Measurements from ENCODE around the gene PTOV1. TPM values are rescaled to one million over a fixed set of nuclear protein-coding genes. Genes with fewer than 3 reads are reported as not detected.

PTOV1 gene
- total and polyA plus RNA-seq, 2 of the 8 experiments (the other 6 are each of a cell fraction or from before 2014, with no cell fraction given), result 147 to 251 TPM

- peak overlapping the region; percentile 78 for H2BK5ac ChIP-seq (ENCODE audit: low read depth, low read length)
- H4K20me1 ChIP-seq (replicated peaks in 1 of 2; ENCODE audit: control insufficient read depth in 1 of 2, insufficient read depth in 2 of 2, low read length in 2 of 2), result peaks cover 0 to 9% of the 10 kb centered on the region in 2 experiments
- WGBS, 2 experiments (ENCODE audit: extremely low coverage in 1 of 2, insufficient coverage in 1 of 2, insufficient read length in 1 of 2, insufficient replicate concordance in 2 of 2, low coverage in 1 of 2, low lambda C conversion rate in 2 of 2, missing lambda C conversion rate in 1 of 2), result 10% methylated on average over 13 of the region's 31 CpGs; no CpG with 5 or more reads in 1 of the 2 experiments
- POLR2A ChIA-PET (ENCODE audit: partially characterized antibody), result interaction anchor here (0.8 to 4.1 kb wide), 7 partner anchors 11 to 143 kb away, joined by 3 to 26 read pairs (median 3); partner anchors contain the start of genes ADM5, BCL2L12, IRF3 and PTOV1
- CTCF ChIA-PET (ENCODE audit: partially characterized antibody), result interaction anchor here (0.7 to 1.6 kb wide), 2 partner anchors 61 to 119 kb away, joined by 3 to 4 read pairs; partner anchors contain the start of gene ADM5
- H4K8ac ChIP-seq (ENCODE audit: extremely low read depth, insufficient read depth, low read length), result no peak overlapping the region; the same call in 1 of the 2 replicates
- no peak overlapping the region for H3K14ac ChIP-seq (ENCODE audit: insufficient read length)
- no peaks in the 10 kb centered on the region for H3K9me3 ChIP-seq (ENCODE audit: insufficient read depth in 2 of 2, low read depth in 1 of 2, low read length in 1 of 2)
- H4K5ac ChIP-seq (ENCODE audit: insufficient read length, low read depth, low read length), result no peak overlapping the region
- no peak overlapping the region; the same call in 1 of the 2 replicates for H3K27ac ChIP-seq (ENCODE audit: low read depth, low read length)
- peak; percentile 65 for FAIRE-seq
- H3K36me3 ChIP-seq (ENCODE audit: control insufficient read depth in 2 of 4, insufficient read depth in 4 of 4, low read length in 3 of 4), result peaks cover 0 to 3% (median 1%) of the 10 kb centered on the region in 4 experiments; a peak in 6 of 8 replicates
- peaks cover 6 to 17% (median 12%) of the 10 kb centered on the region in 4 experiments for H3K4me1 ChIP-seq (replicated peaks in 1 of 4; ENCODE audit: control insufficient read depth in 3 of 4, insufficient read depth in 4 of 4, low read length in 3 of 4)
- H3K4ac ChIP-seq (replicated peaks; ENCODE audit: insufficient read length, low read depth, low read length), result no peak overlapping the region
- no peak overlapping the region for H4K91ac ChIP-seq (replicated peaks; ENCODE audit: insufficient read length, low read length)
- peak overlapping the region; percentile 4 for H2BK120ac ChIP-seq (replicated peaks; ENCODE audit: low read depth, low read length)
- DNase-seq (ENCODE audit: low read depth in 1 of 2, low spot score in 2 of 2), result peak; percentile 94 to 99
- no peak overlapping the region for H3K23ac ChIP-seq (ENCODE audit: insufficient read length)
- H3K18ac ChIP-seq (ENCODE audit: extremely low read depth, low read length), result peak overlapping the region; percentile 88
- peaks cover 2% of the 10 kb centered on the region; the same call in 1 of the 2 replicates for H3K23me2 ChIP-seq (ENCODE audit: low read depth, low read length)
- peak overlapping the region; percentile 85; the same call in 1 of the 2 replicates for H2BK12ac ChIP-seq (ENCODE audit: low read depth, low read length)
- no peak overlapping the region for H2AK5ac ChIP-seq (ENCODE audit: low read depth, low read length)
- H2BK20ac ChIP-seq (ENCODE audit: low read length), result no peak overlapping the region
- no peak overlapping the region for H2BK15ac ChIP-seq (ENCODE audit: low read length)
- H2AFZ ChIP-seq (ENCODE audit: low read length), result no peak overlapping the region
- H3K4me3 ChIP-seq (ENCODE audit: extremely low read depth in 1 of 4, insufficient read depth in 2 of 4, low read depth in 3 of 4, low read length in 4 of 4), result peak overlapping the region; percentile 40 to 61 (median 52)
- peak overlapping the region in 3 of 4 experiments; percentile 54 to 62 (median 58); a peak in 6 of 7 replicates for H3K9ac ChIP-seq (replicated peaks in 1 of 4; ENCODE audit: extremely low read depth in 1 of 4, low read depth in 3 of 4, low read length in 3 of 4)
- peak; percentile 73 for TF ChIP-seq CREB1 (IDR thresholded peaks at IDR 0.05)
- TF ChIP-seq POLR2A (IDR thresholded peaks at IDR 0.05; ENCODE audit: control extremely low read depth in 1 of 2, low read depth in 2 of 2, low read length in 2 of 2), result peak; percentile 66 to 80; a peak in 2 of 3 replicates
- 0 out of 2 replicates have a peak, but pooled peaks have one; percentile 35 for TF ChIP-seq PHF8 (conservative IDR thresholded peaks at IDR 0.05; ENCODE audit: low read depth, low read length)
- peak; percentile 58; the same call in 1 of the 2 replicates for TF ChIP-seq TAF1 (IDR thresholded peaks at IDR 0.05; ENCODE audit: low read depth, low read length)
- 0 out of 2 replicates have a peak, but pooled peaks have one; percentile 24 for TF ChIP-seq RBBP5 (IDR thresholded peaks at IDR 0.05; ENCODE audit: borderline replicate concordance, low read depth, low read length)
- peak; percentile 83; the same call in 1 of the 2 replicates for TF ChIP-seq E2F6 (IDR thresholded peaks at IDR 0.05)
- no peak for TF ChIP-seq TAF7 (optimal IDR thresholded peaks at IDR 0.05; ENCODE audit: borderline replicate concordance, low read depth, low read length)
- TF ChIP-seq SP1 (IDR thresholded peaks at IDR 0.05; ENCODE audit: low read depth, low read length), result peak; percentile 63; the same call in 1 of the 2 replicates
- TF ChIP-seq TCF12 (IDR thresholded peaks at IDR 0.05; ENCODE audit: low read depth, low read length), result no peak
- TF ChIP-seq CHD2 (IDR thresholded peaks at IDR 0.05; ENCODE audit: low read length), result no peak
- no peak overlapping the region for H3K56ac ChIP-seq (replicated peaks; ENCODE audit: insufficient read length, low read depth, low read length)
- H3K79me2 ChIP-seq (ENCODE audit: control insufficient read depth in 1 of 2, insufficient read depth in 2 of 2, low read length in 2 of 2), result no peaks in the 10 kb centered on the region
- H3K27me3 ChIP-seq (replicated peaks in 1 of 4; ENCODE audit: control insufficient read depth in 3 of 4, extremely low read depth in 1 of 4, insufficient read depth in 3 of 4, low read length in 3 of 4), result no peaks in the 10 kb centered on the region
- H3K79me1 ChIP-seq (ENCODE audit: low read depth, low read length), result 0 out of 2 replicates have a peak, but pooled peaks cover 2% of the 10 kb centered on the region
- peak overlapping the region; percentile 68 to 93 for H3K4me2 ChIP-seq (ENCODE audit: insufficient read depth in 1 of 2, low read depth in 2 of 2, low read length in 2 of 2)
Observed at GRCh38 chr19:49808711-49809159, 42.2 kb upstream of the PTOV1 start.

Data from H1 (cell line).